GM12878 (cell line): ENCODE data around the gene C14orf119. TPM values are rescaled to one million over a fixed set of nuclear protein-coding genes. Genes with fewer than 3 reads are reported as not detected.

ENCODE experiments used
- CHD1 ChIP-seq: IDR thresholded peaks from 2 replicates; pipeline ENCODE4 v1.6.1; 2012; ENCODE audit warnings: low read depth, low read length, improper control_type of control experiment
- DPF2 ChIP-seq: fragments of 450-650 bp; IDR thresholded peaks from 2 replicates; pipeline ENCODE4 v1.6.1; 2017; ENCODE audit warnings: mild to moderate bottlenecking
- RAD21 ChIP-seq: IDR thresholded peaks from 2 replicates; pipeline ENCODE4 v1.6.1; 2011; ENCODE audit warnings: mild to moderate bottlenecking, low read depth, low read length, moderate library complexity; ENCODE audit not compliant: insufficient read depth
- TCF3 ChIP-seq: IDR thresholded peaks from 2 replicates; pipeline ENCODE4 v1.6.1; 2012; ENCODE audit warnings: low read depth, mild to moderate bottlenecking, low read length, borderline replicate concordance; ENCODE audit not compliant: insufficient read depth
- WRNIP1 ChIP-seq: IDR thresholded peaks from 2 replicates; pipeline ENCODE4 v1.6.1; 2011; ENCODE audit warnings: low read depth, low read length, improper control_type of control experiment, borderline replicate concordance
- polyA plus RNA-seq, 11 experiments: library from polyadenylated mRNA; depleted of rRNA in 4 of 11; unstranded in 6 of 11; stranded (reverse) in 5 of 11; fragments of >200 nt; fragmentation: Nextera tagmentation in 4 of 11; fragmentation: Illumina TruSeq in 1 of 11; extraction: Ambion mirVana in 4 of 11; extraction: Trizol in 1 of 11; gene quantifications; 1 replicate in 1 of 11; 2 replicates in 10 of 11; pipeline versions ENCODE4 v1.2.1 to v1.2.3, GENCODE V29; 2011 to 2016; ENCODE audit warnings: inconsistent platforms in 2 of 11, missing spikeins in 2 of 11, low read depth in 1 of 11
- total RNA-seq, 4 experiments: library from RNA; depleted of rRNA in 3 of 4; stranded (reverse); fragments of >200 nt in 3 of 4; fragmentation: Illumina TruSeq in 1 of 4; extraction: Trizol in 1 of 4; gene quantifications; 2 replicates each; pipeline versions ENCODE4 v1.2.1 to v1.2.3, GENCODE V29; 2013 to 2021
- TF ChIP-seq, protein P1 (sequence below): IDR thresholded peaks from 2 replicates; pipeline ENCODE4 v1.6.1; 2012; ENCODE audit warnings: improper control_type of control experiment, low read depth, low read length; ENCODE audit not compliant: insufficient replicate concordance
- TF ChIP-seq, protein P2 (sequence below): fragments of 450-650 bp; IDR thresholded peaks from 2 replicates; pipeline ENCODE4 v1.6.1; 2017; ENCODE audit warnings: low read depth, mild to moderate bottlenecking, moderate library complexity

C14orf119 gene
- total and polyA plus RNA-seq, 10 of the 15 experiments (the other 5 are each of a cell fraction or from before 2014, with no cell fraction given): 32.3 to 228 (median 57.6) TPM

DNA sequence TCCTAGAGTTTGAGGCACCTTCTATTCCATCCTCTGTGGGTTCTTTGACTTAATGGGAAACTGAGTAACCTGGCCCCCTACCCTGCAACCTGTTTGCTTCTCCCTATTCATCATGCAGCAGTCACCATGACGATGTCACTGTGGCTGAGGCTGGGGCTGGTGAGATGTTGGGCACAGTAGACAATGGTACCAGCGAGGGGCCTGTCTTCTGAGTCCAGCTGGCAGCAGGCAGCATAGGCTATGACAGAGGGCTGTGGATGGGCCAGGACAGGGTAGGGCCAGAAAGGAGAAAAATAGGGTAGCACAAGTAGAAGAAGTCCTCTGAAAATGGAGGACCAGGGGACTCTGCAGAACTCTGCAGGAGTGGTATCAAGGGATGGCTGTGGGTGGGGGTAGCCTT lies 7.5 kb downstream of the C14orf119 start (continued):
- TF ChIP-seq, protein P1, sequence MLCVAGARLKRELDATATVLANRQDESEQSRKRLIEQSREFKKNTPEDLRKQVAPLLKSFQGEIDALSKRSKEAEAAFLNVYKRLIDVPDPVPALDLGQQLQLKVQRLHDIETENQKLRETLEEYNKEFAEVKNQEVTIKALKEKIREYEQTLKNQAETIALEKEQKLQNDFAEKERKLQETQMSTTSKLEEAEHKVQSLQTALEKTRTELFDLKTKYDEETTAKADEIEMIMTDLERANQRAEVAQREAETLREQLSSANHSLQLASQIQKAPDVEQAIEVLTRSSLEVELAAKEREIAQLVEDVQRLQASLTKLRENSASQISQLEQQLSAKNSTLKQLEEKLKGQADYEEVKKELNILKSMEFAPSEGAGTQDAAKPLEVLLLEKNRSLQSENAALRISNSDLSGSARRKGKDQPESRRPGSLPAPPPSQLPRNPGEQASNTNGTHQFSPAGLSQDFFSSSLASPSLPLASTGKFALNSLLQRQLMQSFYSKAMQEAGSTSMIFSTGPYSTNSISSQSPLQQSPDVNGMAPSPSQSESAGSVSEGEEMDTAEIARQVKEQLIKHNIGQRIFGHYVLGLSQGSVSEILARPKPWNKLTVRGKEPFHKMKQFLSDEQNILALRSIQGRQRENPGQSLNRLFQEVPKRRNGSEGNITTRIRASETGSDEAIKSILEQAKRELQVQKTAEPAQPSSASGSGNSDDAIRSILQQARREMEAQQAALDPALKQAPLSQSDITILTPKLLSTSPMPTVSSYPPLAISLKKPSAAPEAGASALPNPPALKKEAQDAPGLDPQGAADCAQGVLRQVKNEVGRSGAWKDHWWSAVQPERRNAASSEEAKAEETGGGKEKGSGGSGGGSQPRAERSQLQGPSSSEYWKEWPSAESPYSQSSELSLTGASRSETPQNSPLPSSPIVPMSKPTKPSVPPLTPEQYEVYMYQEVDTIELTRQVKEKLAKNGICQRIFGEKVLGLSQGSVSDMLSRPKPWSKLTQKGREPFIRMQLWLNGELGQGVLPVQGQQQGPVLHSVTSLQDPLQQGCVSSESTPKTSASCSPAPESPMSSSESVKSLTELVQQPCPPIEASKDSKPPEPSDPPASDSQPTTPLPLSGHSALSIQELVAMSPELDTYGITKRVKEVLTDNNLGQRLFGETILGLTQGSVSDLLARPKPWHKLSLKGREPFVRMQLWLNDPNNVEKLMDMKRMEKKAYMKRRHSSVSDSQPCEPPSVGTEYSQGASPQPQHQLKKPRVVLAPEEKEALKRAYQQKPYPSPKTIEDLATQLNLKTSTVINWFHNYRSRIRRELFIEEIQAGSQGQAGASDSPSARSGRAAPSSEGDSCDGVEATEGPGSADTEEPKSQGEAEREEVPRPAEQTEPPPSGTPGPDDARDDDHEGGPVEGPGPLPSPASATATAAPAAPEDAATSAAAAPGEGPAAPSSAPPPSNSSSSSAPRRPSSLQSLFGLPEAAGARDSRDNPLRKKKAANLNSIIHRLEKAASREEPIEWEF: no peak
- TF ChIP-seq DPF2 (no peak), WRNIP1 (no peak), TCF3 (no peak), CHD1 (no peak), RAD21 (no peak)
- TF ChIP-seq, protein P2, sequence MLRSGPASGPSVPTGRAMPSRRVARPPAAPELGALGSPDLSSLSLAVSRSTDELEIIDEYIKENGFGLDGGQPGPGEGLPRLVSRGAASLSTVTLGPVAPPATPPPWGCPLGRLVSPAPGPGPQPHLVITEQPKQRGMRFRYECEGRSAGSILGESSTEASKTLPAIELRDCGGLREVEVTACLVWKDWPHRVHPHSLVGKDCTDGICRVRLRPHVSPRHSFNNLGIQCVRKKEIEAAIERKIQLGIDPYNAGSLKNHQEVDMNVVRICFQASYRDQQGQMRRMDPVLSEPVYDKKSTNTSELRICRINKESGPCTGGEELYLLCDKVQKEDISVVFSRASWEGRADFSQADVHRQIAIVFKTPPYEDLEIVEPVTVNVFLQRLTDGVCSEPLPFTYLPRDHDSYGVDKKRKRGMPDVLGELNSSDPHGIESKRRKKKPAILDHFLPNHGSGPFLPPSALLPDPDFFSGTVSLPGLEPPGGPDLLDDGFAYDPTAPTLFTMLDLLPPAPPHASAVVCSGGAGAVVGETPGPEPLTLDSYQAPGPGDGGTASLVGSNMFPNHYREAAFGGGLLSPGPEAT: no peak
